HepG2 (cell line): Measurements from ENCODE around the gene SPG7. TPM values are rescaled to one million over a fixed set of nuclear protein-coding genes. Genes with fewer than 3 reads are reported as not detected.

Source experiments
- BRD4 ChIP-seq: sonication (generic); formaldehyde crosslinking; IDR thresholded peaks from 2 replicates; pipeline ENCODE4 v1.4.0; 2020; ENCODE audit warnings: missing genetic modification reagents
- GFI1 ChIP-seq: sonication (generic); formaldehyde crosslinking; IDR thresholded peaks from 2 replicates; pipeline ENCODE4 v1.5.0; 2020; ENCODE audit warnings: missing genetic modification reagents, mild to moderate bottlenecking, borderline replicate concordance
- GLI4 ChIP-seq: sonication (generic); formaldehyde crosslinking; IDR thresholded peaks from 2 replicates; pipeline ENCODE4 v1.5.1; 2020; ENCODE audit warnings: missing genetic modification reagents, mild to moderate bottlenecking, moderate library complexity, borderline replicate concordance
- MLLT10 ChIP-seq: sonication (generic); formaldehyde crosslinking; IDR thresholded peaks from 2 replicates; pipeline ENCODE4 v1.4.0; 2020; ENCODE audit warnings: missing genetic modification reagents
- MYC ChIP-seq: sonication (generic); formaldehyde crosslinking; IDR thresholded peaks from 2 replicates; pipeline ENCODE4 v1.9.0; 2021; ENCODE audit warnings: missing genetic modification reagents, borderline replicate concordance
- NFYC ChIP-seq: IDR thresholded peaks from 2 replicates; pipeline ENCODE4 v1.6.1; 2016; ENCODE audit warnings: missing genetic modification reagents, missing compliant biosample characterization
- RBFOX2 ChIP-seq: fragments of 200-400 bp; formaldehyde crosslinking; IDR thresholded peaks from 2 replicates; pipeline ENCODE4 v1.6.1; 2017; ENCODE audit warnings: low read depth, mild to moderate bottlenecking, low read length
- STAT5B ChIP-seq: sonication (generic); formaldehyde crosslinking; IDR thresholded peaks from 2 replicates; pipeline ENCODE4 v1.4.0; 2020; ENCODE audit warnings: missing genetic modification reagents
- TARDBP ChIP-seq: sonication (generic); formaldehyde crosslinking; IDR thresholded peaks from 2 replicates; pipeline ENCODE4 v1.8.0; 2022; ENCODE audit warnings: mild to moderate bottlenecking, missing genetic modification reagents
- TCF12 ChIP-seq, 2 experiments: fragments of 450-650 bp in 1 of 2; sonication (generic) in 1 of 2; formaldehyde crosslinking in 1 of 2; IDR thresholded peaks; 2 replicates each; pipeline versions ENCODE4 v1.6.1 to v1.8.0; 2017 to 2022; ENCODE audit warnings: antibody characterized with exemption in 1 of 2, mild to moderate bottlenecking in 1 of 2, missing genetic modification reagents in 1 of 2, moderate library complexity in 1 of 2
- TEAD2 ChIP-seq: sonication (generic); formaldehyde crosslinking; IDR thresholded peaks from 2 replicates; pipeline ENCODE4 v1.9.0; 2021; ENCODE audit warnings: missing genetic modification reagents
- ZNF350 ChIP-seq: sonication (generic); formaldehyde crosslinking; IDR thresholded peaks from 2 replicates; pipeline ENCODE4 v1.4.0; 2020; ENCODE audit warnings: mild to moderate bottlenecking, low read depth, missing genetic modification reagents, borderline replicate concordance
- ZNF546 ChIP-seq: sonication (generic); formaldehyde crosslinking; conservative IDR thresholded peaks from 2 replicates; pipeline ENCODE4 v1.8.1; 2023; ENCODE audit warnings: mild to moderate bottlenecking, missing genetic modification reagents
- ZNF773 ChIP-seq: sonication (generic); formaldehyde crosslinking; IDR thresholded peaks from 2 replicates; pipeline ENCODE4 v1.4.0; 2020; ENCODE audit warnings: missing genetic modification reagents, borderline replicate concordance
- ZSCAN25 ChIP-seq: sonication (generic); formaldehyde crosslinking; IDR thresholded peaks from 2 replicates; pipeline ENCODE4 v1.8.0; 2022; ENCODE audit warnings: mild to moderate bottlenecking, missing genetic modification reagents
- polyA plus RNA-seq, 8 experiments: library from polyadenylated mRNA; depleted of rRNA in 3 of 8; stranded (reverse) in 7 of 8; unstranded in 1 of 8; fragments of >200 nt; fragmentation: Illumina TruSeq in 4 of 8; extraction: Trizol in 4 of 8; gene quantifications; 2 replicates each; pipeline versions ENCODE4 v1.2.1 to v1.2.3, GENCODE V29; 2011 to 2016; ENCODE audit warnings: low read depth in 4 of 8, missing spikeins in 1 of 8, mixed read lengths in 1 of 8; ENCODE audit not compliant: insufficient read depth in 1 of 8
- total RNA-seq, 5 experiments: library from RNA; depleted of rRNA; stranded (reverse); fragments of >200 nt; fragmentation: Illumina TruSeq; extraction: Trizol; gene quantifications; 2 replicates each; pipeline ENCODE4 v1.2.3, GENCODE V29; 2016; ENCODE audit warnings: low read depth in 1 of 5
- TF ChIP-seq, protein P1 (sequence below): fragments of 450-650 bp; IDR thresholded peaks from 2 replicates; pipeline ENCODE4 v1.6.1; 2017
- TF ChIP-seq, protein P2 (sequence below): sonication (generic); formaldehyde crosslinking; IDR thresholded peaks from 2 replicates; pipeline ENCODE4 v1.5.1; 2020; ENCODE audit warnings: mild to moderate bottlenecking, missing genetic modification reagents, moderate library complexity
- TF ChIP-seq, protein P3 (sequence below): sonication (generic); formaldehyde crosslinking; IDR thresholded peaks from 2 replicates; pipeline ENCODE4; 2020; ENCODE audit warnings: missing genetic modification reagents, mild to moderate bottlenecking, borderline replicate concordance
- TF ChIP-seq, protein P4 (sequence below): sonication (generic); formaldehyde crosslinking; IDR thresholded peaks from 2 replicates; pipeline ENCODE4 v1.8.1; 2023; ENCODE audit warnings: mild to moderate bottlenecking, inconsistent platforms, moderate library complexity, missing genetic modification reagents, borderline replicate concordance

SPG7 gene
- total and polyA plus RNA-seq, 2 of the 13 experiments (the other 11 are each of a cell fraction or from before 2014, with no cell fraction given): 66.0 to 136 TPM

DNA sequence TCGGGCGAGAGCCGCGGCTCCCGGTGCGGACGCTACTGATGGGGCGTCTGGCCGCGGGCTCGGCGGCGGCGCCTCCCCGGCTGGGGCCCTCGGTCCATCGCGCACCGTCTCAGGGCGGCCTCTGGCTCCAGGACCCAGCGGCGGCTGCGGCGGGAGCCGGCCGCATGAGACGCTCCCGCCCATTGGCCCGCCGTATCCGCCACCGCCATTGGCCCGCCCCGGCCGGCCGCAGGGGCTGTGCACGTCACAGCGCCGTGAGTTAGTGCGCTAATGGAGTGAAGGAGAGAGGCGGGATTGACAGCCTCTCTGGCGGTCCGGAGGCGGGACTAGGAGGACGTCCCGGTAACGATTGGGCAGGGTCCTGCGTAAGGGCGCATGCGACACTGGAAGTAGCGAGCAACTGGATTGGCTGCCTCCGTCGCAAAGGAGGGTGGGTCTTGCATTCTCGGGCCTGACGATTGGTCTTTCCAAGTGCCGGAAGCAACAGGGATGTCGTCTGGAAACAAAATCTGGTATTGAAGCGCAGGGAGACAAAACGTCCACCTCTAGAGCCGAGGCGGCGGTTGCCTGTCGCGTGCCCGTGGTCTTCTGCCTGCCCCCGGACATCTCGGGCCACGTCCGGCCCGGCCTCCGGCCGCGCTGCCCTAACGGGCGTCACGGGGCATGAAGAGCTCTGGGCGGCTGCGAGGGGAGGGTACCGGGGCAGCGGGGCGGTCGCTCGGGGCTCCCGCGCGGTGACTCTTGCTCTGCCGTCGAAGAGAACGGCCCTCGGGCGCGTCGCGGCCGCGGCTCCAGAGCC lies 17.6 kb upstream of the SPG7 start, which contains the start of gene ANKRD11 (continued):
- TF ChIP-seq, protein P1, sequence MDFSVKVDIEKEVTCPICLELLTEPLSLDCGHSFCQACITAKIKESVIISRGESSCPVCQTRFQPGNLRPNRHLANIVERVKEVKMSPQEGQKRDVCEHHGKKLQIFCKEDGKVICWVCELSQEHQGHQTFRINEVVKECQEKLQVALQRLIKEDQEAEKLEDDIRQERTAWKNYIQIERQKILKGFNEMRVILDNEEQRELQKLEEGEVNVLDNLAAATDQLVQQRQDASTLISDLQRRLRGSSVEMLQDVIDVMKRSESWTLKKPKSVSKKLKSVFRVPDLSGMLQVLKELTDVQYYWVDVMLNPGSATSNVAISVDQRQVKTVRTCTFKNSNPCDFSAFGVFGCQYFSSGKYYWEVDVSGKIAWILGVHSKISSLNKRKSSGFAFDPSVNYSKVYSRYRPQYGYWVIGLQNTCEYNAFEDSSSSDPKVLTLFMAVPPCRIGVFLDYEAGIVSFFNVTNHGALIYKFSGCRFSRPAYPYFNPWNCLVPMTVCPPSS: no peak
- peak; percentile 94 for TF ChIP-seq RBFOX2
- TF ChIP-seq BRD4 (CRISPR knock-in tag): 0 out of 2 replicates have a peak, but pooled peaks have one; percentile 42
- TF ChIP-seq GFI1 (CRISPR knock-in tag): peak; percentile 38; the same call in 1 of the 2 replicates
- TF ChIP-seq STAT5B (CRISPR knock-in tag): 0 out of 2 replicates have a peak, but pooled peaks have one; percentile 63
- TF ChIP-seq, protein P2, sequence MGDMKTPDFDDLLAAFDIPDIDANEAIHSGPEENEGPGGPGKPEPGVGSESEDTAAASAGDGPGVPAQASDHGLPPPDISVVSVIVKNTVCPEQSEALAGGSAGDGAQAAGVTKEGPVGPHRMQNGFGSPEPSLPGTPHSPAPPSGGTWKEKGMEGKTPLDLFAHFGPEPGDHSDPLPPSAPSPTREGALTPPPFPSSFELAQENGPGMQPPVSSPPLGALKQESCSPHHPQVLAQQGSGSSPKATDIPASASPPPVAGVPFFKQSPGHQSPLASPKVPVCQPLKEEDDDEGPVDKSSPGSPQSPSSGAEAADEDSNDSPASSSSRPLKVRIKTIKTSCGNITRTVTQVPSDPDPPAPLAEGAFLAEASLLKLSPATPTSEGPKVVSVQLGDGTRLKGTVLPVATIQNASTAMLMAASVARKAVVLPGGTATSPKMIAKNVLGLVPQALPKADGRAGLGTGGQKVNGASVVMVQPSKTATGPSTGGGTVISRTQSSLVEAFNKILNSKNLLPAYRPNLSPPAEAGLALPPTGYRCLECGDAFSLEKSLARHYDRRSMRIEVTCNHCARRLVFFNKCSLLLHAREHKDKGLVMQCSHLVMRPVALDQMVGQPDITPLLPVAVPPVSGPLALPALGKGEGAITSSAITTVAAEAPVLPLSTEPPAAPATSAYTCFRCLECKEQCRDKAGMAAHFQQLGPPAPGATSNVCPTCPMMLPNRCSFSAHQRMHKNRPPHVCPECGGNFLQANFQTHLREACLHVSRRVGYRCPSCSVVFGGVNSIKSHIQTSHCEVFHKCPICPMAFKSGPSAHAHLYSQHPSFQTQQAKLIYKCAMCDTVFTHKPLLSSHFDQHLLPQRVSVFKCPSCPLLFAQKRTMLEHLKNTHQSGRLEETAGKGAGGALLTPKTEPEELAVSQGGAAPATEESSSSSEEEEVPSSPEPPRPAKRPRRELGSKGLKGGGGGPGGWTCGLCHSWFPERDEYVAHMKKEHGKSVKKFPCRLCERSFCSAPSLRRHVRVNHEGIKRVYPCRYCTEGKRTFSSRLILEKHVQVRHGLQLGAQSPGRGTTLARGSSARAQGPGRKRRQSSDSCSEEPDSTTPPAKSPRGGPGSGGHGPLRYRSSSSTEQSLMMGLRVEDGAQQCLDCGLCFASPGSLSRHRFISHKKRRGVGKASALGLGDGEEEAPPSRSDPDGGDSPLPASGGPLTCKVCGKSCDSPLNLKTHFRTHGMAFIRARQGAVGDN (CRISPR knock-in tag): peak; percentile 88
- TF ChIP-seq ZNF350 (CRISPR knock-in tag): peak; percentile 70; the same call in 1 of the 2 replicates
- TF ChIP-seq MYC (CRISPR knock-in tag): peak; percentile 63
- TF ChIP-seq TCF12 (IDR thresholded peaks at IDR 0.05): no peak
- peak; percentile 88 for TF ChIP-seq TCF12 (CRISPR knock-in tag; IDR thresholded peaks at IDR 0.05)
- TF ChIP-seq ZNF546: no peak
- peak; percentile 84; the same call in 1 of the 2 replicates for TF ChIP-seq GLI4 (CRISPR knock-in tag)
- peak; percentile 77 for TF ChIP-seq TARDBP
- TF ChIP-seq MLLT10: no peak
- peak; percentile 85; the same call in 1 of the 2 replicates for TF ChIP-seq ZSCAN25
- peak; percentile 98 for TF ChIP-seq NFYC (CRISPR knock-in tag)
- TF ChIP-seq, protein P3, sequence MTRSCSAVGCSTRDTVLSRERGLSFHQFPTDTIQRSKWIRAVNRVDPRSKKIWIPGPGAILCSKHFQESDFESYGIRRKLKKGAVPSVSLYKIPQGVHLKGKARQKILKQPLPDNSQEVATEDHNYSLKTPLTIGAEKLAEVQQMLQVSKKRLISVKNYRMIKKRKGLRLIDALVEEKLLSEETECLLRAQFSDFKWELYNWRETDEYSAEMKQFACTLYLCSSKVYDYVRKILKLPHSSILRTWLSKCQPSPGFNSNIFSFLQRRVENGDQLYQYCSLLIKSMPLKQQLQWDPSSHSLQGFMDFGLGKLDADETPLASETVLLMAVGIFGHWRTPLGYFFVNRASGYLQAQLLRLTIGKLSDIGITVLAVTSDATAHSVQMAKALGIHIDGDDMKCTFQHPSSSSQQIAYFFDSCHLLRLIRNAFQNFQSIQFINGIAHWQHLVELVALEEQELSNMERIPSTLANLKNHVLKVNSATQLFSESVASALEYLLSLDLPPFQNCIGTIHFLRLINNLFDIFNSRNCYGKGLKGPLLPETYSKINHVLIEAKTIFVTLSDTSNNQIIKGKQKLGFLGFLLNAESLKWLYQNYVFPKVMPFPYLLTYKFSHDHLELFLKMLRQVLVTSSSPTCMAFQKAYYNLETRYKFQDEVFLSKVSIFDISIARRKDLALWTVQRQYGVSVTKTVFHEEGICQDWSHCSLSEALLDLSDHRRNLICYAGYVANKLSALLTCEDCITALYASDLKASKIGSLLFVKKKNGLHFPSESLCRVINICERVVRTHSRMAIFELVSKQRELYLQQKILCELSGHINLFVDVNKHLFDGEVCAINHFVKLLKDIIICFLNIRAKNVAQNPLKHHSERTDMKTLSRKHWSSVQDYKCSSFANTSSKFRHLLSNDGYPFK (CRISPR knock-in tag): peak; percentile 95; the same call in 1 of the 2 replicates
- TF ChIP-seq TEAD2 (CRISPR knock-in tag): 0 out of 2 replicates have a peak, but pooled peaks have one; percentile 23
- TF ChIP-seq ZNF773: peak; percentile 78; the same call in 1 of the 2 replicates
- TF ChIP-seq, protein P4, sequence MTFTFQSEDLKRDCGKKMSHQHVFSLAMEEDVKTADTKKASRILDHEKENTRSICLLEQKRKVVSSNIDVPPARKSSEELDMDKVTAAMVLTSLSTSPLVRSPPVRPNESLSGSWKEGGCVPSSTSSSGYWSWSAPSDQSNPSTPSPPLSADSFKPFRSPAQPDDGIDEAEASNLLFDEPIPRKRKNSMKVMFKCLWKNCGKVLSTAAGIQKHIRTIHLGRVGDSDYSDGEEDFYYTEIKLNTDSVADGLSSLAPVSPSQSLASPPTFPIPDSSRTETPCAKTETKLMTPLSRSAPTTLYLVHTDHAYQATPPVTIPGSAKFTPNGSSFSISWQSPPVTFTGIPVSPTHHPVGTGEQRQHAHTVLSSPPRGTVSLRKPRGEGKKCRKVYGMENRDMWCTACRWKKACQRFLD: peak; percentile 81; the same call in 1 of the 2 replicates
